Esophagus squamous epithelium (tissue), 4 donors: Measurements from ENCODE around the gene RHOH.

Experiments
- POLR2A ChIP-seq, 4 donors: fragments of 450-650 bp; IDR thresholded peaks; one replicate each; pipeline ENCODE4 v1.6.1; 2017; ENCODE audit warnings: antibody characterized with exemption in 4 of 4, mild to moderate bottlenecking in 4 of 4, moderate library complexity in 3 of 4
- TF ChIP-seq, protein P1 (sequence below), 6 experiments: fragments of 450-650 bp in 4 of 6; fragments of 200-600 bp in 2 of 6; sonication (generic) in 2 of 6; IDR thresholded peaks; one replicate each; pipeline ENCODE4 v1.5.1; 2016 to 2019; ENCODE audit warnings: antibody characterized with exemption in 6 of 6, mild to moderate bottlenecking in 4 of 6, moderate library complexity in 4 of 6

DNA sequence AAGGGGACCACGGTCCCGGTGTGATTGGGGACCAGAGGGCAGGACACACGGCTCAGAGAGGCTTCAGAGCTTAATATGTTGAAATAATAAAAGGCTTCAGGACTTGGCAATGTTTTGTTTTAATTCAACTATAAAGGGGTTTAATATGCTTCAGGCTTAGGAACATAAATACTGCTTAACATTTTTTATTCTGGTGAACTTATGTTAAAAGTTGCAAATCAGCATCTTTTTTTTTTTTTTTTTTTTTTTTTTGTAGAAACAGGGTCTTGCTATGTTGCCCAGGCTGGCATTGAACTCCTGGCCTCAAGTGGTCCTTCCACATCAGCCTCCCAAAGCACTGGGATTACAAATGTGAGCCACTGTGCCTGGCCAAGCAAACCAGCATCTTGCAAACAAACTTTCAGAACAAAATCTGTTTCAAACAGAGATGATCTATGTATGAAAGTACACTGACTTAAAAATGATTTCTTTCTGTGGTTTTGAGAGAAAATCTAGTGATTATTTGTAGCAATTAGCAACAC is 37.7 kb downstream of the RHOH start:
- TF ChIP-seq, protein P1, sequence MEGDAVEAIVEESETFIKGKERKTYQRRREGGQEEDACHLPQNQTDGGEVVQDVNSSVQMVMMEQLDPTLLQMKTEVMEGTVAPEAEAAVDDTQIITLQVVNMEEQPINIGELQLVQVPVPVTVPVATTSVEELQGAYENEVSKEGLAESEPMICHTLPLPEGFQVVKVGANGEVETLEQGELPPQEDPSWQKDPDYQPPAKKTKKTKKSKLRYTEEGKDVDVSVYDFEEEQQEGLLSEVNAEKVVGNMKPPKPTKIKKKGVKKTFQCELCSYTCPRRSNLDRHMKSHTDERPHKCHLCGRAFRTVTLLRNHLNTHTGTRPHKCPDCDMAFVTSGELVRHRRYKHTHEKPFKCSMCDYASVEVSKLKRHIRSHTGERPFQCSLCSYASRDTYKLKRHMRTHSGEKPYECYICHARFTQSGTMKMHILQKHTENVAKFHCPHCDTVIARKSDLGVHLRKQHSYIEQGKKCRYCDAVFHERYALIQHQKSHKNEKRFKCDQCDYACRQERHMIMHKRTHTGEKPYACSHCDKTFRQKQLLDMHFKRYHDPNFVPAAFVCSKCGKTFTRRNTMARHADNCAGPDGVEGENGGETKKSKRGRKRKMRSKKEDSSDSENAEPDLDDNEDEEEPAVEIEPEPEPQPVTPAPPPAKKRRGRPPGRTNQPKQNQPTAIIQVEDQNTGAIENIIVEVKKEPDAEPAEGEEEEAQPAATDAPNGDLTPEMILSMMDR (IDR thresholded peaks at IDR 0.05): no peak
- no peak for TF ChIP-seq POLR2A (IDR thresholded peaks at IDR 0.05)
